Small intestine (tissue), 7 donors: ENCODE results near the gene LAMP5. TPM values are rescaled to one million over a fixed set of nuclear protein-coding genes. Genes with fewer than 3 reads are reported as not detected.
A peak's percentile ranks its signal among the peaks of the same experiment; 100 is the strongest.

Experiments
- DNase-seq, 2 donors: peaks; one replicate each; pipeline versions ENCODE4 v3.0.0 to v3.0.0-alpha.2; 2013
- FAIRE-seq: peaks from 2 replicates; lab custom pipeline; 2012; peaks lifted over from hg19 to GRCh38; lab: Jason Lieb, UNC
- H3K27ac ChIP-seq, 3 donors: one replicate each; pipeline ENCODE4 v1.5.1; 2013; ENCODE audit warnings: low read length in 2 of 3, mild to moderate bottlenecking in 2 of 3, control low read depth in 1 of 3, inconsistent platforms in 1 of 3, low read depth in 1 of 3, moderate library complexity in 1 of 3
- H3K27me3 ChIP-seq, 3 donors: one replicate each; pipeline ENCODE4 v1.6.1; 2013; ENCODE audit warnings: low read length in 3 of 3, inconsistent platforms in 1 of 3; ENCODE audit not compliant: control insufficient read depth in 3 of 3, insufficient read depth in 3 of 3
- H3K36me3 ChIP-seq, 3 donors: one replicate each; pipeline ENCODE4 v1.6.1; 2013; ENCODE audit warnings: low read length in 3 of 3, inconsistent platforms in 1 of 3, low read depth in 1 of 3, mild to moderate bottlenecking in 1 of 3, moderate library complexity in 1 of 3; ENCODE audit not compliant: control insufficient read depth in 3 of 3, insufficient read depth in 2 of 3
- H3K4me1 ChIP-seq, 3 donors: one replicate each; pipeline ENCODE4 v1.6.1; 2013; ENCODE audit warnings: low read length in 2 of 3, inconsistent platforms in 1 of 3, low read depth in 1 of 3, mild to moderate bottlenecking in 1 of 3, moderate library complexity in 1 of 3; ENCODE audit not compliant: control insufficient read depth in 3 of 3, insufficient read depth in 2 of 3
- H3K4me3 ChIP-seq, 3 donors: one replicate each; pipeline ENCODE4 v1.5.1; 2013; ENCODE audit warnings: low read length in 3 of 3, control low read depth in 1 of 3, inconsistent platforms in 1 of 3, low read depth in 1 of 3, mild to moderate bottlenecking in 1 of 3, moderate library complexity in 1 of 3
- H3K9me3 ChIP-seq, 2 donors: one replicate each; pipeline ENCODE4 v1.6.1; 2013; ENCODE audit warnings: low read depth in 1 of 2, low read length in 1 of 2; ENCODE audit not compliant: control insufficient read depth in 2 of 2, insufficient read depth in 1 of 2
- WGBS, 3 donors: extraction: QIAGEN DNeasy Blood & Tissue Kit; methylation state at CpG; one replicate each; pipeline ENCODE4 v1.1.7; 2013; 5-methylcytosine and 5-hydroxymethylcytosine counted together
- polyA plus RNA-seq, 4 donors: library from polyadenylated mRNA; stranded (reverse) in 3 of 4; unstranded in 1 of 4; fragments of 200-250 nt in 3 of 4; fragments of 120-200 nt in 1 of 4; gene quantifications; one replicate each; pipeline versions ENCODE4 v1.2.1 to v1.2.3, GENCODE V29; 2013
- donor health status: healthy with polysubstance abuse.
- donor health status: control.
- donor health status: control.
- donor health status: Bipolar disorder and iron deficiency.
- donor health status: healthy.

Gene LAMP5
- polyA plus RNA-seq, 4 donors = 0.54 to 0.86 (median 0.54) TPM; not detected in 1

DNA sequence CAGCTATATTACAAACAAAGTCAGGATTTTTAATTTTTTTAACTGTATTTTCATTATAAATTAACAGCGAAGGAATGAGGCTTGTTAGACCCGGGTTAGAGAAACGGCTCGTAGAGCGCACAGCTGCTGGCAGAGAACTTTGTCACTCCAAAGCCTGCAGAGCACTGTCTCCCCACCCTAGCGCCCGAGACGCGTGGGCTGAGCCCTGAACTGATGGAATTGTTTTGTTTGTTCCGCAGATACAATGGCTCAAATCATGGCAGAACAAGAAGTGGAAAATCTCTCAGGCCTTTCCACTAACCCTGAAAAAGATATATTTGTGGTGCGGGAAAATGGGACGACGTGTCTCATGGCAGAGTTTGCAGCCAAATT is 810 bp downstream of the LAMP5 start:
- DNase-seq (no peak), FAIRE-seq (no peak)
- Histone ChIP-seq H3K9me3 (no peaks in the 10 kb centered on the region), H3K36me3 (no peaks in the 10 kb centered on the region), H3K4me3 (no peak overlapping the region), H3K27me3 (peaks cover 9 to 64% (median 26%) of the 10 kb centered on the region in 3 donors), H3K27ac (no peak overlapping the region), H3K4me1 (peaks cover 0 to 6% (median 0%) of the 10 kb centered on the region in 3 donors)
- WGBS, 3 donors = 5 to 11% (median 10%) methylated on average over 13 of the region's 13 CpGs

GRCh38 chr20:9515741-9516233 is 1.4 kb downstream of the LAMP5 start:
- FAIRE-seq = no peak
- Histone ChIP-seq H3K4me1 (peaks cover 0 to 6% (median 0%) of the 10 kb centered on the region in 3 donors), H3K9me3 (no peaks in the 10 kb centered on the region), H3K27ac (no peak overlapping the region), H3K36me3 (no peaks in the 10 kb centered on the region), H3K27me3 (peaks cover 9 to 66% (median 26%) of the 10 kb centered on the region in 3 donors), H3K4me3 (peak overlapping the region in 1 of 3 donors; percentile 1)
- WGBS, 3 donors = 3 to 8% (median 6%) methylated on average over 38 of the region's 38 CpGs
- DNase-seq = no peak

DNA sequence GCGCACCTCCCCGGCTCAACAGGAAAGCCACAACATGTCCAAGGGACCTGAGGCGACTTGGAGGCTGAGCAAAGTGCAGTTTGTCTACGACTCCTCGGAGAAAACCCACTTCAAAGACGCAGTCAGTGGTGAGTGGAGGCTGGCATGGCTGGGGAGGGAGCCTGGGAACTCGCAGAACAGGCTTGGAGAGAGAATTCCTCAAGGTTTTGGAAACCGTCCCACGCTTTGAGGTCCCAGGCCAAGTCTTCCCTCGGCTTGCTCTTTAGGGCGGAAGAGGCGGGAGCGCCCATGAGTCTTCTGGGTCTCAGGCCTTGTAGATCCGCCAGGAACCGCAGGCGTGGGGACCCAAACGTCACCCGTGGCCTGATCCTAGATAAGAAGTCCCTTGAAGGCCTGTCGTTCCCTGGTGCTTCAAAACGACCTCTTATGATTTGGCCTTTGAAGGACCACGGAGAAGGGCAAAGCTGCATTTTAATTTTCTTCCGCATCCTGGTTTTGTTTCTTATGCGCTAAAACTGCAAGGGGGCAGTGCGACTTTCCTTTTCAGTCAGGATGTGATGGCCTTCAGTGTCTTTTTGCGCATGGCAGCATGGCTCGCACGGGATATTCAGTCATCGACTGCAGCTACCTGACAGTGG is 2.0 kb downstream of the LAMP5 start:
- WGBS, 3 donors = 5 to 14% (median 9%) methylated on average over 27 to 28 of the region's 28 CpGs
- Histone ChIP-seq H3K4me3 (no peak overlapping the region), H3K27ac (no peak overlapping the region), H3K27me3 (peaks cover 9 to 66% (median 26%) of the 10 kb centered on the region in 3 donors), H3K9me3 (no peaks in the 10 kb centered on the region), H3K4me1 (peaks cover 0 to 6% (median 0%) of the 10 kb centered on the region in 3 donors), H3K36me3 (no peaks in the 10 kb centered on the region)
- FAIRE-seq (no peak), DNase-seq (no peak)

DNA sequence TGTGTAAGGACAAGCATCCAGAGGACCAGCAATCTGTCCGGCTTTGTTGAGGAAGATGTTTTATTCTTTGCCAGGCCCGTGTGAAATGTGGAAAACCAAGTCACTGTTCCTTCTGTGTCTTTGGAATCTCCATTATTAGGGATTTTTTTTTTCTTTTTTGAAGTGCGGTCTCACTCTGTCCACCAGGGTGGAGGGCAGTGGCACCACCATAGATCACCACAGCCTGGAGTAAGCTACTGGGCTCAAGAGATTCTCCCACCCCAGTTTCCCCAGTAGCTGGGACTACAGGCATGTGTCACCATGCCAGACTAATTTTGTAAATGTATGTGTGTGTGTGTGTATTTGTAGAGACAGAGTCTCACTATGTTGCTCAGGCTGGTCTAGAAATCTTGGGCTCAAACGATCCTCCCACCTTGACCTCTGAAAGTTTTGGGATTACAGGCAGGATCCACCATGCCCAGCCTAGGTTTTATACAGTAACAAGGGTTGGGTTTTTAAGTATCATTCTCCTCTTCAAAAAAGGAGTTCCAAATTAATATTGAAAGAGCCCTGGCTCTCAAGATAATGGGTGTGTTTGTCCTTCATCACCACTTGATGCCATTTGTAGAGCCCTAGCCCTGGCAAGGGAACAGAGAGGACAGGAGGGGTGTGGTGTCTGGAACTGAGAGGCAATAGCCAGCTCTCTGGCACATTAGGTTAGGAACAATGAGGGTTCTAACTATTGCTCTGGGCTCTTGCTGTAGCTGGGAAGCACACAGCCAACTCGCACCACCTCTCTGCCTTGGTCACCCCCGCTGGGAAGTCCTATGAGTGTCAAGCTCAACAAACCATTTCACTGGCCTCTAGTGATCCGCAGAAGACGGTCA is 3.1 kb downstream of the LAMP5 start:
- Histone ChIP-seq H3K9me3 (no peaks in the 10 kb centered on the region), H3K4me1 (peaks cover 0 to 6% (median 0%) of the 10 kb centered on the region in 3 donors), H3K27me3 (peaks cover 9 to 62% (median 26%) of the 10 kb centered on the region in 3 donors), H3K36me3 (no peaks in the 10 kb centered on the region), H3K27ac (no peak overlapping the region), H3K4me3 (no peak overlapping the region)
- 39 to 50% (median 43%) methylated on average over 8 of the region's 8 CpGs for WGBS, 3 donors
- no peak for DNase-seq
- no peak for FAIRE-seq

- Histone ChIP-seq H3K36me3 (no peaks in the 10 kb centered on the region), H3K27ac (no peak overlapping the region), H3K9me3 (no peaks in the 10 kb centered on the region), H3K27me3 (peaks cover 9 to 62% (median 26%) of the 10 kb centered on the region in 3 donors), H3K4me3 (no peak overlapping the region), H3K4me1 (peaks cover 0 to 6% (median 0%) of the 10 kb centered on the region in 3 donors)
- FAIRE-seq (no peak), DNase-seq (no peak)
- WGBS, 3 donors = 25 to 38% (median 35%) methylated on average over 8 of the region's 8 CpGs
These were observed 4.3 kb downstream of the LAMP5 start for GRCh38 chr20:9518576-9519175.

GRCh38 chr20:9520086-9520485 is 5.7 kb downstream of the LAMP5 start:
- no peaks in the 10 kb centered on the region for H3K9me3 ChIP-seq
- FAIRE-seq (no peak), DNase-seq (no peak)
- no peak overlapping the region for H3K27ac ChIP-seq
- no peaks in the 10 kb centered on the region for H3K36me3 ChIP-seq
- WGBS, 3 donors = 65 to 70% (median 68%) methylated on average over 4 of the region's 4 CpGs
- peaks cover 9 to 48% (median 21%) of the 10 kb centered on the region in 3 donors for H3K27me3 ChIP-seq
- H3K4me3 ChIP-seq = no peak overlapping the region
- H3K4me1 ChIP-seq = peaks cover 0 to 3% (median 0%) of the 10 kb centered on the region in 3 donors

DNA sequence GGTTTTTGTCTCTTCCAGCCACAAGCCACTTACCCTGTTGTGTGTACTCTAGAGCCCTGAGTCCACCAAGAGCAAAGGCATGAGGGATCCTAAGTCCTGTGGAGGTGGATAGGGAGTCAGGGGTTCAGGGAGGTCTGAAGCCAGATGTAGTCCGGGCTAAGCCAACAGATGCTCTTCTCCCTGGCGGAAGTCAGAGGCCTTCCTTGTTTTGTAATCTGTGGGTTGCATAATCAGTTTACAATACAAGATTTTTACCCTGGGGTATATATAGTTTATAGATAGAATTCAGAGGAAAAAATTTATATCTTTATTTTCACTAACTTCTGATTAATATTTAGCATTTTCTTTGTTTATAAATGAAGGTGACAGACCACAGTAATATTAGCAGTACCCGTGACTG is 9.2 kb downstream of the LAMP5 start:
- Histone ChIP-seq H3K27ac (no peak overlapping the region), H3K9me3 (no peaks in the 10 kb centered on the region), H3K27me3 (peaks cover 0 to 18% (median 0%) of the 10 kb centered on the region in 3 donors), H3K4me1 (no peaks in the 10 kb centered on the region), H3K4me3 (no peak overlapping the region), H3K36me3 (no peaks in the 10 kb centered on the region)
- DNase-seq (no peak), FAIRE-seq (no peak)
- 66 to 67% (median 66%) methylated on average over 3 of the region's 3 CpGs for WGBS, 3 donors

DNA sequence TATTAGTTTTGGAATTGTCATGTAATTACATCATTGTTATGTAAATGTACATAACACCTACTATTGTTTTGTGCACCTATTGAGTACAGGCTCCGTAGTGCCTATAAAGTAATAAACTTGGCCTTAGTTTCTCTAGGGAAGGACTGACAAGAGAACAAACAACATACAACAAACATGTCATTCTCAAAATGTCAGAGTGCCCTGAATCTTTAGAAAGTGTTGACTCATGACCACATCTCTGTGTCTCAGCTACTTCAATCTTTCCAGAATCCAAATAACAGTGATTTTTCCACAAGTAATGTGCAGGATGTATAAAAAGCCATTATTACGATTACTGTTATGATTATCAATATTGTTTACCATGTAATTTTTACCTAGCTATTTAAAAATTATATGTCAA is 17.2 kb downstream of the LAMP5 start:
- H3K4me3 ChIP-seq = no peak overlapping the region
- 72 to 81% (median 77%) methylated on average over 2 of the region's 2 CpGs for WGBS, 3 donors
- FAIRE-seq (no peak), DNase-seq (no peak)
- no peaks in the 10 kb centered on the region for H3K9me3 ChIP-seq
- H3K27ac ChIP-seq = no peak overlapping the region
- H3K27me3 ChIP-seq = no peaks in the 10 kb centered on the region
- no peaks in the 10 kb centered on the region for H3K4me1 ChIP-seq
- no peaks in the 10 kb centered on the region for H3K36me3 ChIP-seq
